Smooth muscle cell (in vitro differentiated cells): ENCODE measurements around the gene SLC6A2. TPM values are rescaled to one million over a fixed set of nuclear protein-coding genes. Genes with fewer than 3 reads are reported as not detected.

ENCODE experiments used
- DNase-seq: peaks from one replicate; lab custom pipeline; 2025; ENCODE audit not compliant: unreplicated experiment; lab: John Stamatoyannopoulos, UW
- H2AFZ ChIP-seq: fragments of 200-600 bp; sonication (generic); 2 replicates; pipeline ENCODE4 v1.6.0; 2016; ENCODE audit warnings: antibody characterized with exemption, low read depth, mild to moderate bottlenecking
- H3F3A ChIP-seq: fragments of 200-600 bp; sonication (generic); 2 replicates; pipeline ENCODE4 v1.6.0; 2017; ENCODE audit warnings: antibody characterized with exemption, low read depth
- H3K27ac ChIP-seq: fragments of 200-600 bp; sonication (generic); 2 replicates; pipeline ENCODE4 v1.5.1; 2016; ENCODE audit warnings: low read depth, mild to moderate bottlenecking
- H3K27me3 ChIP-seq: fragments of 200-600 bp; sonication (generic); 2 replicates; pipeline ENCODE4 v1.6.1; 2016; ENCODE audit warnings: low read depth, mild to moderate bottlenecking
- H3K36me3 ChIP-seq: fragments of 200-600 bp; sonication (generic); 2 replicates; pipeline ENCODE4 v1.5.1; 2016; ENCODE audit warnings: low read depth
- H3K4me1 ChIP-seq: fragments of 200-600 bp; sonication (generic); 2 replicates; pipeline ENCODE4 v1.5.1; 2016; ENCODE audit warnings: low read depth
- H3K4me2 ChIP-seq: fragments of 200-600 bp; sonication (generic); 2 replicates; pipeline ENCODE4 v1.6.0; 2016; ENCODE audit warnings: mild to moderate bottlenecking
- H3K4me3 ChIP-seq: fragments of 200-600 bp; sonication (generic); 2 replicates; pipeline ENCODE4 v1.5.1; 2016; ENCODE audit warnings: mild to moderate bottlenecking
- H3K79me2 ChIP-seq: fragments of 200-600 bp; sonication (generic); 2 replicates; pipeline ENCODE4 v1.6.0; 2016; ENCODE audit warnings: low read depth, mild to moderate bottlenecking
- H3K9ac ChIP-seq: fragments of 200-600 bp; sonication (generic); 2 replicates; pipeline ENCODE4 v1.6.0; 2016; ENCODE audit warnings: low read depth
- H3K9me3 ChIP-seq: fragments of 200-600 bp; sonication (generic); replicated peaks from 2 replicates; pipeline ENCODE4 v1.5.1; 2016; ENCODE audit warnings: low read depth
- H4K20me1 ChIP-seq: fragments of 200-600 bp; sonication (generic); 2 replicates; pipeline ENCODE4 v1.6.0; 2016; ENCODE audit warnings: low read depth
- WGBS: methylation state at CpG from one replicate; pipeline ENCODE4 v1.1.7; 2016; ENCODE audit warnings: low lambda C conversion rate; 5-methylcytosine and 5-hydroxymethylcytosine counted together
- polyA plus RNA-seq: library from polyadenylated mRNA; unstranded; fragments of >200 nt; fragmentation: Nextera tagmentation; extraction: Ambion mirVana; gene quantifications from 2 replicates; pipeline ENCODE4 v1.2.1, GENCODE V29; 2016
- total RNA-seq: library from RNA; depleted of rRNA; stranded (reverse); fragments of >200 nt; gene quantifications from 2 replicates; pipeline ENCODE4 v1.2.3, GENCODE V29; 2014
- TF ChIP-seq, protein P1 (sequence below): fragments of 200-600 bp; sonication (generic); IDR thresholded peaks from 2 replicates; pipeline ENCODE4 v1.5.1; 2017; ENCODE audit warnings: borderline replicate concordance, mild to moderate bottlenecking, antibody characterized with exemption; ENCODE audit not compliant: insufficient read depth, poor library complexity, severe bottlenecking

Gene SLC6A2
- total and polyA plus RNA-seq, 2 experiments from 2014 or later = 0.22 to 0.33 TPM

DNA sequence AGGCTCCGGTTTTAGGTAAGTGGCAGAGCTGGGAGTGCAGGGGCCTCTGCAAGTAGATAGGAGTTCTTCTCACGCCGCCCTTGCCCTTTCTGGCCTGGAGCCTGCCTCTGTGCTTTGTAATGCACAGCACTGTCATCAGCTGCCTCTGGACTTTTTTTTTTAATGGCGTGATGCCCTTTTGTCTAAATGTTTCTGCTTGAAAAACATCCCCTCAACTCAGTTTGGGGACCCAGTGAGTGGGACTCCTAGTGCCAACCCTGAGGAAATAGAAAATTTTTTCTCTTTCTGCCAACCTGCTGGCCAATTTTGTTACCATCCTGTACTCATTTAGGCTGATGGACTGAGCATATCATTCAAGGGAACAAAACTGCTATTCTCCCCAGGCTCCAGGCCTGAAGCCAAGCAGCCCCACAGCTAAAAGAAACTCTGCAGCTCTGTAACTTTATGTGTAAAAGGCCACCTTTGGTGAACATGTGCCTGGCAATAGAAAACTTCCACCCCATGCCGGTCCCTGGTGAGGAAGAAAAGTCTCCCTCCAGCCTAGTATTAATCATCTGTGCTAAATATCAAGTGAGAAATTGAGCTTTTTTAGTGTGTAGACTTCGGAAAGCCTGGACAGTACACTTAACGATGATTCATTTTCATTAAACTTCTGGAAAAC, 22.5 kb downstream of the SLC6A2 start:
- Histone ChIP-seq H3K4me1 (no peaks in the 10 kb centered on the region), H3K9ac (no peak overlapping the region), H3K27ac (no peak overlapping the region), H3F3A (no peaks in the 10 kb centered on the region), H2AFZ (no peak overlapping the region), H3K36me3 (no peaks in the 10 kb centered on the region), H3K4me3 (no peak overlapping the region), H4K20me1 (no peaks in the 10 kb centered on the region), H3K27me3 (no peaks in the 10 kb centered on the region), H3K4me2 (no peak overlapping the region), H3K79me2 (no peaks in the 10 kb centered on the region), H3K9me3 (no peaks in the 10 kb centered on the region)
- WGBS = 65% methylated on average over 7 of the region's 7 CpGs
- TF ChIP-seq, protein P1, sequence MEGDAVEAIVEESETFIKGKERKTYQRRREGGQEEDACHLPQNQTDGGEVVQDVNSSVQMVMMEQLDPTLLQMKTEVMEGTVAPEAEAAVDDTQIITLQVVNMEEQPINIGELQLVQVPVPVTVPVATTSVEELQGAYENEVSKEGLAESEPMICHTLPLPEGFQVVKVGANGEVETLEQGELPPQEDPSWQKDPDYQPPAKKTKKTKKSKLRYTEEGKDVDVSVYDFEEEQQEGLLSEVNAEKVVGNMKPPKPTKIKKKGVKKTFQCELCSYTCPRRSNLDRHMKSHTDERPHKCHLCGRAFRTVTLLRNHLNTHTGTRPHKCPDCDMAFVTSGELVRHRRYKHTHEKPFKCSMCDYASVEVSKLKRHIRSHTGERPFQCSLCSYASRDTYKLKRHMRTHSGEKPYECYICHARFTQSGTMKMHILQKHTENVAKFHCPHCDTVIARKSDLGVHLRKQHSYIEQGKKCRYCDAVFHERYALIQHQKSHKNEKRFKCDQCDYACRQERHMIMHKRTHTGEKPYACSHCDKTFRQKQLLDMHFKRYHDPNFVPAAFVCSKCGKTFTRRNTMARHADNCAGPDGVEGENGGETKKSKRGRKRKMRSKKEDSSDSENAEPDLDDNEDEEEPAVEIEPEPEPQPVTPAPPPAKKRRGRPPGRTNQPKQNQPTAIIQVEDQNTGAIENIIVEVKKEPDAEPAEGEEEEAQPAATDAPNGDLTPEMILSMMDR = no peak
- no peak for DNase-seq

DNA sequence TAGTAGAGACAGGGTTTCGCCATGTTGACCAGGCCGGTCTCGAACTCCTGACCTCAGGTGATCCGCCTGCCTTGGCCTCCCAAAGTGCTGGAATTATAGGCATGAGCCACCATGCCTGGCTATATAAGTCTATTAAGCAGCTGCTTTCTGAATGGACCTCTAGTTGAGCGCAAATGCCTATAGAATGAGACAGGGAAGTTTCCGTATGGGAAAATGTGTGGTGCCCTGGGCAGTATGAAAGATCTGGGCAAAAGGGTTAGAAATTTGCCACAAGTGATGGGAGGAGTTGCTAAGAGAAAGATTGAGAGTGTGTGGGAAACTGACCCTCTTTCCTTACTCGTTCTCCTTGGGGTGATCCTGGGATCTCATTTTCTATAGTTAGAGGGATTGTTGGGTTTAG, 26.3 kb downstream of the SLC6A2 start:
- Histone ChIP-seq H3K9ac (no peak overlapping the region), H3F3A (no peaks in the 10 kb centered on the region), H3K4me2 (no peak overlapping the region), H3K36me3 (no peaks in the 10 kb centered on the region), H3K27me3 (peaks cover under 1% of the 10 kb centered on the region), H3K9me3 (no peaks in the 10 kb centered on the region), H3K79me2 (no peaks in the 10 kb centered on the region), H3K4me3 (no peak overlapping the region), H4K20me1 (no peaks in the 10 kb centered on the region), H3K4me1 (no peaks in the 10 kb centered on the region), H2AFZ (no peak overlapping the region), H3K27ac (no peak overlapping the region)
- WGBS = 88% methylated on average over 7 of the region's 7 CpGs
- TF ChIP-seq, protein P1 = no peak
- DNase-seq = no peak

DNA sequence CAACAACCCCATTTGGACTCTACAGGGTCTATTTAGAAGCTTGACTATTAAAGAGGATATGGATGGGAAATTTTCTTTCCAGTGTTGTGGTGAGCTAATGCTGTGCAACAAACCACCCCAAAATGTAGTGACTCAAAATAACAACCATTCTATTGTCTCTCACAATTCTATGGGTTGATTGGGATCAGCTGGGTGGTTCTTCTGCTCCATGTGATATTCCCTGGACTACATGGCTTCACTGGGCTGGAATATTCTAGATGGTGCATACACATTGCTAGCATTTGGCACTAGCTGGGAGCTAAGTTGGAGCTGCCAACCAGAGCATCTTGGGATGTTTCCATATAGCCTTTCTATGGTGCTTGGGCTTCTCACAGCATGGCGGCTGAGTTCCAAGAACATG, 30.2 kb downstream of the SLC6A2 start:
- H3K9me3 ChIP-seq = no peaks in the 10 kb centered on the region
- no peak overlapping the region for H3K4me2 ChIP-seq
- H3K4me1 ChIP-seq = no peaks in the 10 kb centered on the region
- 96% methylated on average over 1 of the region's 1 CpG for WGBS
- H3K27ac ChIP-seq = no peak overlapping the region
- H3K4me3 ChIP-seq = no peak overlapping the region
- no peak overlapping the region for H2AFZ ChIP-seq
- H3F3A ChIP-seq = no peaks in the 10 kb centered on the region
- H3K9ac ChIP-seq = no peak overlapping the region
- DNase-seq = no peak
- no peaks in the 10 kb centered on the region for H4K20me1 ChIP-seq
- H3K36me3 ChIP-seq = no peaks in the 10 kb centered on the region
- peaks cover 32% of the 10 kb centered on the region for H3K27me3 ChIP-seq
- TF ChIP-seq, protein P1 = no peak
- no peaks in the 10 kb centered on the region for H3K79me2 ChIP-seq

DNA sequence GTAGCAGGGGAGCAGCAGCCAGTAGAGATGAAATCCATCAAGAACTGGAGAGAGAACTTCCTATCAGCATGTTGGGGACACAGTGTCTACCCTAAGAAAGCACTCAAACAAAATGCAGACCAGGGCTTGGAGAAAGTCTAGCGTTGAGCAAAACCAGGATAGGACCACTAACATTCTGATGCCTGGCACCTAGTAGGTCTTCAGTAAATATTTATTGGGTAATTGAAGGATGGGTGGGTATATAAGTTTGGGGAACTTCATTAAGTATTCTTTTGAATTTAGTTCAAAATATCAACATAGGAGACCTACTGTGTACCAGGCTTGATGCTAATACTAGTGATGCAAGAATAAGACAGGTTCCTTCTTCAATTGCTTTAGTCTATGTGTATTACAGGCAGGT, 30.9 kb downstream of the SLC6A2 start:
- no peak overlapping the region for H3K4me2 ChIP-seq
- TF ChIP-seq, protein P1 = no peak
- H3K4me3 ChIP-seq = no peak overlapping the region
- no peak overlapping the region for H2AFZ ChIP-seq
- no peaks in the 10 kb centered on the region for H3F3A ChIP-seq
- H3K4me1 ChIP-seq = no peaks in the 10 kb centered on the region
- no peaks in the 10 kb centered on the region for H3K9me3 ChIP-seq
- H3K27me3 ChIP-seq = peaks cover 32% of the 10 kb centered on the region
- H3K36me3 ChIP-seq = no peaks in the 10 kb centered on the region
- H3K27ac ChIP-seq = no peak overlapping the region
- DNase-seq = no peak
- H4K20me1 ChIP-seq = no peaks in the 10 kb centered on the region
- no peak overlapping the region for H3K9ac ChIP-seq
- 84% methylated on average over 1 of the region's 1 CpG for WGBS
- no peaks in the 10 kb centered on the region for H3K79me2 ChIP-seq
